HepG2 (cell line): ENCODE data around the gene CSNK1G1. TPM values are rescaled to one million over a fixed set of nuclear protein-coding genes. Genes with fewer than 3 reads are reported as not detected.

Experiments
- CBX2 ChIP-seq, 2 experiments: fragments of 200-600 bp in 1 of 2; sonication (generic); formaldehyde crosslinking in 1 of 2; IDR thresholded peaks; 2 replicates each; pipeline versions ENCODE4 v1.7.0 to v1.8.1; 2018 to 2022; ENCODE audit warnings: low read depth in 2 of 2, low read length in 1 of 2, mild to moderate bottlenecking in 1 of 2, missing genetic modification reagents in 1 of 2
- CCDC6 ChIP-seq: sonication (generic); formaldehyde crosslinking; IDR thresholded peaks from 2 replicates; pipeline ENCODE4 v1.8.1; 2022; ENCODE audit warnings: mild to moderate bottlenecking, missing genetic modification reagents, moderate library complexity
- ELF3 ChIP-seq: IDR thresholded peaks from 2 replicates; pipeline ENCODE4 v1.6.1; 2016; ENCODE audit warnings: missing genetic modification reagents, missing compliant biosample characterization
- HNF1B ChIP-seq: sonication (generic); formaldehyde crosslinking; IDR thresholded peaks from 2 replicates; pipeline ENCODE4 v1.5.1; 2020; ENCODE audit warnings: mild to moderate bottlenecking, moderate library complexity, missing genetic modification reagents
- HOXD1 ChIP-seq: sonication (generic); formaldehyde crosslinking; IDR thresholded peaks from 2 replicates; pipeline ENCODE4 v1.5.0; 2020; ENCODE audit warnings: missing genetic modification reagents
- NONO ChIP-seq, 2 experiments: fragments of 450-650 bp in 1 of 2; sonication (generic) in 1 of 2; formaldehyde crosslinking in 1 of 2; IDR thresholded peaks in 1 of 2; conservative IDR thresholded peaks in 1 of 2; 2 replicates each; pipeline versions ENCODE4 v1.6.1 to v1.8.0; 2017 to 2022; ENCODE audit warnings: mild to moderate bottlenecking in 1 of 2, missing genetic modification reagents in 1 of 2, moderate library complexity in 1 of 2
- PLRG1 ChIP-seq: fragments of 450-650 bp; conservative IDR thresholded peaks from 2 replicates; pipeline ENCODE4 v1.6.1; 2016
- RBAK ChIP-seq: sonication (generic); formaldehyde crosslinking; IDR thresholded peaks from 2 replicates; pipeline ENCODE4 v1.5.1; 2020; ENCODE audit warnings: mild to moderate bottlenecking, missing genetic modification reagents
- SRY ChIP-seq: sonication (generic); formaldehyde crosslinking; IDR thresholded peaks from 2 replicates; pipeline ENCODE4 v1.8.0; 2022; ENCODE audit warnings: mild to moderate bottlenecking, missing genetic modification reagents
- ZNF160 ChIP-seq: sonication (generic); formaldehyde crosslinking; IDR thresholded peaks from 2 replicates; pipeline ENCODE4 v1.8.0; 2022; ENCODE audit warnings: mild to moderate bottlenecking, inconsistent platforms, missing genetic modification reagents
- ZNF232 ChIP-seq: sonication (generic); formaldehyde crosslinking; IDR thresholded peaks from 2 replicates; pipeline ENCODE4 v1.4.0; 2020; ENCODE audit warnings: missing genetic modification reagents, borderline replicate concordance
- ZNF260 ChIP-seq: sonication (generic); formaldehyde crosslinking; IDR thresholded peaks from 2 replicates; pipeline ENCODE4 v1.4.0; 2020; ENCODE audit warnings: missing genetic modification reagents, low read depth, mild to moderate bottlenecking, borderline replicate concordance
- ZNF441 ChIP-seq: sonication (generic); formaldehyde crosslinking; IDR thresholded peaks from 2 replicates; pipeline ENCODE4 v1.7.0; 2021; ENCODE audit warnings: missing genetic modification reagents, borderline replicate concordance
- ZNF567 ChIP-seq: sonication (generic); formaldehyde crosslinking; IDR thresholded peaks from 2 replicates; pipeline ENCODE4 v1.8.1; 2023; ENCODE audit warnings: mild to moderate bottlenecking, missing genetic modification reagents, borderline replicate concordance
- ZNF597 ChIP-seq: sonication (generic); formaldehyde crosslinking; IDR thresholded peaks from 2 replicates; pipeline ENCODE4 v1.5.0; 2020; ENCODE audit warnings: missing genetic modification reagents
- ZNF775 ChIP-seq: sonication (generic); formaldehyde crosslinking; IDR thresholded peaks from 2 replicates; pipeline ENCODE4 v1.4.0; 2020; ENCODE audit warnings: missing genetic modification reagents, mild to moderate bottlenecking, moderate library complexity, borderline replicate concordance
- ZNF891 ChIP-seq: sonication (generic); formaldehyde crosslinking; IDR thresholded peaks from 2 replicates; pipeline ENCODE4 v1.5.0; 2020; ENCODE audit warnings: mild to moderate bottlenecking, missing genetic modification reagents
- polyA plus RNA-seq, 8 experiments: library from polyadenylated mRNA; depleted of rRNA in 3 of 8; stranded (reverse) in 7 of 8; unstranded in 1 of 8; fragments of >200 nt; fragmentation: Illumina TruSeq in 4 of 8; extraction: Trizol in 4 of 8; gene quantifications; 2 replicates each; pipeline versions ENCODE4 v1.2.1 to v1.2.3, GENCODE V29; 2011 to 2016; ENCODE audit warnings: low read depth in 4 of 8, missing spikeins in 1 of 8, mixed read lengths in 1 of 8; ENCODE audit not compliant: insufficient read depth in 1 of 8
- total RNA-seq, 5 experiments: library from RNA; depleted of rRNA; stranded (reverse); fragments of >200 nt; fragmentation: Illumina TruSeq; extraction: Trizol; gene quantifications; 2 replicates each; pipeline ENCODE4 v1.2.3, GENCODE V29; 2016; ENCODE audit warnings: low read depth in 1 of 5
- TF ChIP-seq, protein P1 (sequence below): IDR thresholded peaks from 2 replicates; pipeline ENCODE4 v1.4.0; 2020; ENCODE audit warnings: mild to moderate bottlenecking, missing genetic modification reagents
- TF ChIP-seq, protein P2 (sequence below): sonication (generic); formaldehyde crosslinking; IDR thresholded peaks from 2 replicates; pipeline ENCODE4 v1.8.1; 2022; ENCODE audit warnings: low read depth, mild to moderate bottlenecking, missing genetic modification reagents

CSNK1G1 gene
- total and polyA plus RNA-seq, 2 of the 13 experiments (the other 11 are each of a cell fraction or from before 2014, with no cell fraction given), result 8.5 to 12.6 TPM

GRCh38 chr15:64162869-64163658 lies 192.9 kb downstream of the CSNK1G1 start, which contains the start of gene PPIB (continued):
- TF ChIP-seq HNF1B, result peak; percentile 59
- TF ChIP-seq ZNF597 (CRISPR knock-in tag), result no peak
- no peak for TF ChIP-seq ZNF260 (CRISPR knock-in tag)
- TF ChIP-seq RBAK, result no peak
- TF ChIP-seq PLRG1, result no peak
- TF ChIP-seq ZNF441, result no peak
- no peak for TF ChIP-seq ZNF567 (CRISPR knock-in tag)
- TF ChIP-seq, protein P1, sequence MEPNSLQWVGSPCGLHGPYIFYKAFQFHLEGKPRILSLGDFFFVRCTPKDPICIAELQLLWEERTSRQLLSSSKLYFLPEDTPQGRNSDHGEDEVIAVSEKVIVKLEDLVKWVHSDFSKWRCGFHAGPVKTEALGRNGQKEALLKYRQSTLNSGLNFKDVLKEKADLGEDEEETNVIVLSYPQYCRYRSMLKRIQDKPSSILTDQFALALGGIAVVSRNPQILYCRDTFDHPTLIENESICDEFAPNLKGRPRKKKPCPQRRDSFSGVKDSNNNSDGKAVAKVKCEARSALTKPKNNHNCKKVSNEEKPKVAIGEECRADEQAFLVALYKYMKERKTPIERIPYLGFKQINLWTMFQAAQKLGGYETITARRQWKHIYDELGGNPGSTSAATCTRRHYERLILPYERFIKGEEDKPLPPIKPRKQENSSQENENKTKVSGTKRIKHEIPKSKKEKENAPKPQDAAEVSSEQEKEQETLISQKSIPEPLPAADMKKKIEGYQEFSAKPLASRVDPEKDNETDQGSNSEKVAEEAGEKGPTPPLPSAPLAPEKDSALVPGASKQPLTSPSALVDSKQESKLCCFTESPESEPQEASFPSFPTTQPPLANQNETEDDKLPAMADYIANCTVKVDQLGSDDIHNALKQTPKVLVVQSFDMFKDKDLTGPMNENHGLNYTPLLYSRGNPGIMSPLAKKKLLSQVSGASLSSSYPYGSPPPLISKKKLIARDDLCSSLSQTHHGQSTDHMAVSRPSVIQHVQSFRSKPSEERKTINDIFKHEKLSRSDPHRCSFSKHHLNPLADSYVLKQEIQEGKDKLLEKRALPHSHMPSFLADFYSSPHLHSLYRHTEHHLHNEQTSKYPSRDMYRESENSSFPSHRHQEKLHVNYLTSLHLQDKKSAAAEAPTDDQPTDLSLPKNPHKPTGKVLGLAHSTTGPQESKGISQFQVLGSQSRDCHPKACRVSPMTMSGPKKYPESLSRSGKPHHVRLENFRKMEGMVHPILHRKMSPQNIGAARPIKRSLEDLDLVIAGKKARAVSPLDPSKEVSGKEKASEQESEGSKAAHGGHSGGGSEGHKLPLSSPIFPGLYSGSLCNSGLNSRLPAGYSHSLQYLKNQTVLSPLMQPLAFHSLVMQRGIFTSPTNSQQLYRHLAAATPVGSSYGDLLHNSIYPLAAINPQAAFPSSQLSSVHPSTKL (CRISPR knock-in tag), result 0 out of 2 replicates have a peak, but pooled peaks have one; percentile 34
- TF ChIP-seq ZNF232 (CRISPR knock-in tag), result no peak; the same call in 1 of the 2 replicates
- TF ChIP-seq, protein P2, sequence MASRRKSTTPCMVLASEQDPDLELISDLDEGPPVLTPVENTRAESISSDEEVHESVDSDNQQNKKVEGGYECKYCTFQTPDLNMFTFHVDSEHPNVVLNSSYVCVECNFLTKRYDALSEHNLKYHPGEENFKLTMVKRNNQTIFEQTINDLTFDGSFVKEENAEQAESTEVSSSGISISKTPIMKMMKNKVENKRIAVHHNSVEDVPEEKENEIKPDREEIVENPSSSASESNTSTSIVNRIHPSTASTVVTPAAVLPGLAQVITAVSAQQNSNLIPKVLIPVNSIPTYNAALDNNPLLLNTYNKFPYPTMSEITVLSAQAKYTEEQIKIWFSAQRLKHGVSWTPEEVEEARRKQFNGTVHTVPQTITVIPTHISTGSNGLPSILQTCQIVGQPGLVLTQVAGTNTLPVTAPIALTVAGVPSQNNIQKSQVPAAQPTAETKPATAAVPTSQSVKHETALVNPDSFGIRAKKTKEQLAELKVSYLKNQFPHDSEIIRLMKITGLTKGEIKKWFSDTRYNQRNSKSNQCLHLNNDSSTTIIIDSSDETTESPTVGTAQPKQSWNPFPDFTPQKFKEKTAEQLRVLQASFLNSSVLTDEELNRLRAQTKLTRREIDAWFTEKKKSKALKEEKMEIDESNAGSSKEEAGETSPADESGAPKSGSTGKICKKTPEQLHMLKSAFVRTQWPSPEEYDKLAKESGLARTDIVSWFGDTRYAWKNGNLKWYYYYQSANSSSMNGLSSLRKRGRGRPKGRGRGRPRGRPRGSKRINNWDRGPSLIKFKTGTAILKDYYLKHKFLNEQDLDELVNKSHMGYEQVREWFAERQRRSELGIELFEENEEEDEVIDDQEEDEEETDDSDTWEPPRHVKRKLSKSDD (CRISPR knock-in tag), result no peak
- no peak; the same call in 1 of the 2 replicates for TF ChIP-seq ZNF891 (CRISPR knock-in tag)
- peak; percentile 51; the same call in 1 of the 2 replicates for TF ChIP-seq ELF3 (CRISPR knock-in tag)
- peak; percentile 20; the same call in 1 of the 2 replicates for TF ChIP-seq ZNF160
- peak; percentile 75; the same call in 1 of the 2 replicates for TF ChIP-seq HOXD1 (CRISPR knock-in tag)
- no peak for TF ChIP-seq ZNF775 (CRISPR knock-in tag)
- TF ChIP-seq SRY (CRISPR knock-in tag), result peak; percentile 71; the same call in 1 of the 2 replicates
- TF ChIP-seq CCDC6 (CRISPR knock-in tag), result no peak
- no peak for TF ChIP-seq NONO (IDR thresholded peaks at IDR 0.05)
- TF ChIP-seq NONO (CRISPR knock-in tag; conservative IDR thresholded peaks at IDR 0.05), result peak; percentile 78
- TF ChIP-seq CBX2 (IDR thresholded peaks at IDR 0.05; ENCODE audit: low read depth, low read length), result no peak
- no peak for TF ChIP-seq CBX2 (CRISPR knock-in tag; IDR thresholded peaks at IDR 0.05; ENCODE audit: low read depth)
